ENCODE data around the gene CROCC2.

Gene CROCC2

DNA sequence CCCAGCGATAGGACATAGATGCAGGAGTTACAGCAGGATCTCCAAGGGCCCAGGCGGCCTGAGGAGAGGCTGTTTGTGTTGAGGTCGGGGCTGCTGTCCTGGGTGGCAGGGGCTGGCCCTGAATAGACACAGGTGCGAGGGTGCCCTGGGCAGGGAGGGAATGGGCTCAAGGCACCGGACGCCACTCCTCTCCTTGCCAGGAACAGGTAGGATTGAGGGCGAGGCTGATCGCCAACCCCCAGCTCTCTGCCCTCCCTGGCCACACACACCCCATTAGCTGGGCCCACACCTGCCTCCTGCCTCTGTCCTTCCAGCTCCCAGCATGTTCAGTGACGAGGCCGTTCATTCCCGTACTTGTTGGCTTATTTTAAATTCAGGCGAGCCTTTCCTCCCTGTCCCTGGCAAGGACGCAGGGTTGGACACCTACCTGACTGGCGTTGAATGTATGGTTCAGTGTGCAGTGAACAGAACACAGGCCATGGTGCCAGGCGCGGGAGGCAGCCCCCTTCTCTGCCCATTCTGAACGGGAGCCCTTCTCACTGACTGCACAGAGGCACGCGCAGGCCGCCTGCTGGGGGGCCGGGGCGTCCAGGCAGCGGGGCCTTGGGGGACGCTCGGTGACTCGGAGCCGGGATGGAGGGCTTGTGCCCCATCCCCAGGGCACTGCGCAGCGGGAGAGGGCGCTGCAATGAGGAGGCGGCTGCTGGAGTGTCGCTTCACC, 51.0 kb downstream of the CROCC2 start:
- ATAC-seq = no peak
- H3K27me3 Mint-ChIP-seq = peaks cover 51% of the 10 kb centered on the region

DNA sequence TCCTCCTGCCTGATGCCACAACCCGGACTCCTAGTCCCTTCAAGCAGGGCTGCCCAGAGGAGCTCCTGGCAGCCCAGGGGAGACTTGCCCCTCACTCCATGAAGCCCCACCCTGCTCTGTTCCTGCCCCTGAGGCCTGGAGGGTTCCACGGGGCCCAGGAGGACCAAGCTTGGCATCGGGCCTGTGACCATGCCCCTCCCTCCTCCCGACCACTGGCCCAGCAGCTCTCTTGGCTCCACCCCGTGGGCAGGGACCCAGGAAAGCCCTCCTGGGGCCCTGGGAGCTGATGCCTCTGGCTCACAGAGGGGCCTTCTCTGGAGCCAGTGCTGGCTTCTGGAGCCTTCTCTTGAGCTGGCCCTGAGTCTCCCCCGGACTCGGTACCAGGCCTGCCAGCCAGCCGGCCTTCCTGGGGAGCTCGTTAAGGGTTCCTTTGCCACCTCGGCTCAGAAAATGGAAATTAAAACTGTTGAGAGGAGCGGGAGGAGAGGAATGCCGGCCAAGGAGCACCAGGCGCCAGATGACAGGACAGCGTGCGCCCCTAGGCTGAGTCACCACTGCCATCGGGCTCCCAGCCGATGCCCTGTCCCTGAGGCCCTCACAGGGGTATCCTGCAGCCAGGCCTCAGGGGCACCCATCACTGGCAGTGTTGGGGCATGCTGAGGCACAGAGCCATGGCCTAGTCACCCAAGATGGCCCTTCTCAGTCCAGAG, 51.7 kb downstream of the CROCC2 start:
- H3K36me3 Mint-ChIP-seq = no peaks in the 10 kb centered on the region
- no peaks in the 10 kb centered on the region for H3K9me3 Mint-ChIP-seq
- H3K4me3 Mint-ChIP-seq = no peak overlapping the region
- peaks cover 51% of the 10 kb centered on the region for H3K27me3 Mint-ChIP-seq
- no peaks in the 10 kb centered on the region for H3K4me1 Mint-ChIP-seq
- H3K27ac Mint-ChIP-seq = no peak overlapping the region
- ATAC-seq = no peak

More for the DNA sequence above, 51.0 kb downstream of the CROCC2 start:
- Mint-ChIP-seq H3K27ac (no peak overlapping the region), H3K4me1 (no peaks in the 10 kb centered on the region), H3K36me3 (no peaks in the 10 kb centered on the region), H3K4me3 (no peak overlapping the region), H3K9me3 (no peaks in the 10 kb centered on the region)

DNA sequence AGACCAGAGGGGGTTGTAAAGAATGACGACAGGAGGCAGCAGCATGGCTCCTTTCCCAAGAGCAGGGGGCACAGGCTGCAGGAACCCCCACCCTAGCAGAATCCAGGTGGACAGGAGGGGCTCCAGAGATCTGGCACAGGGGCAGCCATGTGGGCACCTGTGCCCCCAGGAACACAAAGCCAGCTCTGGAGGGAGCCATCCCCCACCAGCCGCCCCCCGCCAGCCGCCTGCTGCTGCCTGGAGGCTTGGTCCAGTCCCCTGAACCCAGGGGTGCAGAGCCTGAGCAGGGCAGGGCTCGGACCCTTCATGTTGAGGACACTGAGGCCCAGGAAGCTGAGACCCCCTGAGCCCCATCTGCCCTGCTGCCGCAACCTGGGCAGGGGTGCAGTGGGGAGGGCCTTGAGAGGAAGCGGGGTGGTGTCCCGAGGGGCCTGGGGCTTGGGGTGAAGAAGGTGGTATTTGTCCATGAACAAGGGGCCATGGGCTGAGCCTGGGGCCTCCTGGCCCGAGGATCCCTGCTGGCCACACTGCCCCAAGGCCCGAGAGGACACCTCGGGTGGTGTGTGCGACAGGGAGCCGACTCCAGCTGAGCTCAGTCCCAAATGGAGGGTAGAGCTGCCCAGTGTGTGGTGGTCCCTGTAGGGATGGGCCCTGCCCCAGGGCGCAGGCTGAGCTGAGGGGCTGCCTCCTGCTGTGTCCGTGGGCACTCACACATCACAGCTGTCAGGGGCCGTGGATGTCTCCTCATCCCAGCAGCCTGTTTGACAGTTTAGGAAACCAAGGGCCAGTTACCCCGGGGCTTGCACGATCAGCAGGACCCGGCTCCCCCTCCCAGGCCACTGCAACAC, 52.5 kb downstream of the CROCC2 start:
- Mint-ChIP-seq H3K27me3 (peaks cover 52% of the 10 kb centered on the region), H3K4me3 (no peak overlapping the region), H3K4me1 (no peaks in the 10 kb centered on the region), H3K9me3 (no peaks in the 10 kb centered on the region), H3K27ac (no peak overlapping the region), H3K36me3 (no peaks in the 10 kb centered on the region)
- no peak for ATAC-seq

DNA sequence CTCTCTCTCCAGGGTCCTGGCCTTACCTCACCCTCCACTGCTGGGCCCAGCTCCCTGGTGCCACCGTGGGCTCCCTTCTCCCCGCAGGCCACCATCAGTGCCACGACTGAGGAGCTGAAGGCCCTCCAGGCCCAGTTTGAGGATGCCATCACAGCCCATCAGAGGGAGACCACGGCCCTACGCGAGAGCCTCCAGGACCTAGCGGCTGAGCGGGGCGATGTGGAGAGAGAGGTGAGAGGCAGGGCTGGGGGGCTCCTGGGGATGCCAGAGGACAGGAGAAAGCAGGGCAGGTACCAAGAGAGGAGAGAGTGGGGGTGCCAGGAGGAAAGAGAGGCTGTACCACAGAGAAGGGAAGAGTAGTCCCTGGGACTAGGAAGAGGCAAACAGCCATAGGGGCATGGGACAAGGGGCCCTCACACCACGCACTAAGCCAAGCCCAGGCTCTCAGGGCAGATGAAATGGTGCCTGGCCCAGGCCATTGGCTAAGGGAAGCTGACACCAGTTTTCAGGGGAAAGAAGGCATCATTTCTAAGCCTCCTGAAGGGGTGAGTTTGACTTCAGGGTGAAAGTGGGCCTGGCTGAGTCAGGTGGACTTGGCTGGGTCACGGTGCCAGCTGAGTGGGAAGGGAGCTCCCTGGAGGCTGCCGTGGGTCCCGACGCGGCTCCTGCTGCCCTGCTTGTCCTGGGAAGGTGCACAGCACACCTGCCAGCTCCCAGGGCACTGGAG, 53.2 kb downstream of the CROCC2 start:
- ATAC-seq = no peak
- Mint-ChIP-seq H3K36me3 (no peaks in the 10 kb centered on the region), H3K4me1 (no peaks in the 10 kb centered on the region), H3K4me3 (no peak overlapping the region), H3K27me3 (peaks cover 54% of the 10 kb centered on the region), H3K27ac (no peak overlapping the region), H3K9me3 (no peaks in the 10 kb centered on the region)

DNA sequence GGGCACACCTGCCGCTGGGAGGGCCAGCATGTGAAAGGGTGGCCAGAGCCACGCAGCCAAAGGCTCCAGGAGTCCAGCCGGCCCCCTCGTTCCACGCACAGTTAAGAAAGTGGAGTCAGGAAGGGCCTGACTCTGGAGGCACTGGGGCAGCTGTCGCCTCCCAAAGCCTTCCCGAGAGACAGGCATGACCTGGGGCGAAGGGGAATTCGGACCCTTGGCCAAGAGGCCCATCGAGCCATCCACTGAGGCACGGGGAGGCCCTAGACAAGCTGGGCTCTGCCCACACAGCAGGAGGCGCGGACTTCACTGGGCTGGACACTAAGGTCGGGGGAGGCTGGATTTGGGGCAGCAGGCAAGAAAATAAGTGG, 53.8 kb downstream of the CROCC2 start:
- ATAC-seq = no peak

DNA sequence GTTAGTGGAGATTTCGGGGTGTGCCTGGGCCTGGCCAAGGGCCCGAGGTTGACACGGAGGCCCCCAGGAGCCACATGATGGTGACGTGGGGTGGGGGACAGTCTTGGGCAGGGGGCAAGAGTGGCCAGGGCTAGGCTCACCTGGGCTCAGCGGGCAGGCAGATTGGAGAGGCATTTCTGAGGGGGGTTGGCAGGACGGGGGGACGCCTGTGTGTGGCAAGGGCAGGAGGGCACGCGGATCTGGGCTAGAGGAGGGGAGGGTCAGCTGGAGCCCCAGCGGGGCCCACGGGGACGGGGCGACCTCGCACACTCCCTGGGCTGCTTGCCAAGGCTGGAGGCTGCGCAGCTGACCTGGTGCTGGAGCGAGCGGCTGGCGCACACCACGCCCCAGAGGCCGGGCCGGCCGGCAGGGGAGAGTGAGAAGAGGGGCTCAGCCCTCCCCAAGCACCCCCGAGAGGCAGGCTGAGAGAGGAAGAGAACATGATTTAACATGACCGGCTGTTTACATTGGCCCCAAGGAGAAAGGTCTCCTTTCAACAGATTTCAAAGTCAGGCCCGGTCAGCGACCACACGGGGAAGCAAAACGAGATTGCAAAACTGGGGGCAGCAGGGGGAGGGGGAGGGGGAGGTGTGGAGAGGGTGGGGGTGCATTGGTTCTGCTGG, 54.3 kb downstream of the CROCC2 start:
- ATAC-seq = no peak
- Mint-ChIP-seq H3K9me3 (no peaks in the 10 kb centered on the region), H3K4me1 (no peaks in the 10 kb centered on the region), H3K36me3 (no peaks in the 10 kb centered on the region), H3K4me3 (no peak overlapping the region), H3K27me3 (peaks cover 55% of the 10 kb centered on the region), H3K27ac (no peak overlapping the region)

More for the DNA sequence above, 53.8 kb downstream of the CROCC2 start:
- Mint-ChIP-seq H3K27me3 (peaks cover 55% of the 10 kb centered on the region), H3K4me3 (no peak overlapping the region), H3K9me3 (no peaks in the 10 kb centered on the region), H3K36me3 (no peaks in the 10 kb centered on the region), H3K4me1 (no peaks in the 10 kb centered on the region), H3K27ac (no peak overlapping the region)

DNA sequence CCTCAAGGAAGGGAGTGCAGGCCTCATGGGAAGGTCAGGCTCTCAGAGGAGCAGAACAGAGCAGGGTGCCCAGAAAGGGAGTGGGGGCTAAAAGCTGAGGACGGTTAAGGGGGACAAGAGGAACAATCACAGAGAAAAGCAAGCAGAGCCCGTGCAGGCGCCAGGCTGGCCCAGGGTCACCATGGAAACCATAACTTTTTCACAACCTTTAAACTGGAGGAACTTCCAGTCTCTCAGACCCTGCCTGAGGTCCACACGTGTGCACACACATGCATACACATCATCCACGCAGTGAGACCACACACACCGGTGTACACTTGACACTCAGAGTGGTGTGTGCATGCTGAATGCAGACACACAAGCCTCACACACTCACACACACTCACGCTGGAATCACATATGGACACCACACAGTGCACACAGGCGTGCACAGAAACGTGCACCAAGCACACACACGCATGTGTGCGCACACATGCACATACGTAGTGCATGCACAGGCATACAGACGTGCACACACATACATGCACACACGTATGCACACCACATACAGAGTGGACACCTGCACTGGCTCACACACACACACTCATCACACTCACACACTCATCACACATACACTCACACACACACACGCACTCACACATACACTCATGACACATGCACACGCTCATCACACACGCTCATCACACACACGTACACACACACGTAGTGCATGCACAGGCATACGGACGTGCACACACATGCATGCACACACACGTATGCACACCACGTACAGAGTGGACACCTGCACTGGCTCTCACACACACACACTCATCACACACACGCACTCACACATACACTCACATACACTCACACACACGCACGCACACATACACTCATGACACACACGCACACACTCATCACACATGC, 55.1 kb downstream of the CROCC2 start:
- Mint-ChIP-seq H3K27ac (no peak overlapping the region), H3K4me1 (no peaks in the 10 kb centered on the region), H3K9me3 (no peaks in the 10 kb centered on the region), H3K4me3 (no peak overlapping the region), H3K36me3 (no peaks in the 10 kb centered on the region), H3K27me3 (peaks cover 48% of the 10 kb centered on the region)
- no peak for ATAC-seq

DNA sequence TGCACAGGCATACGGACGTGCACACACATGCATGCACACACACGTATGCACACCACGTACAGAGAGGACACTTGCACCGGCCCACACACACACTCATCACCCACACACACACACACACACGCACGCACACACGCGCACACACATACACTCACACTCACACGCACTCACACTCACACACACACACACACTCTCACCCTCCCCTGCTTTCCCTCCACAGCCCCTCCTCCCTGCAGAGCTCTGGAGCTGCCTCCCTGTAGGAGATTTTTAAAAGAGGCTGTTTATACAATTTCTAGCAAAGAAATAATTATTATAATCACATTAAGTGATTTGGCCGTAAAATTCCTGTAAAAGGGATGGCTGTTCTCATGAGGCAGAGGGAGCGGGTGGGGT, 55.8 kb downstream of the CROCC2 start:
- H3K27ac Mint-ChIP-seq = no peak overlapping the region
- no peaks in the 10 kb centered on the region for H3K4me1 Mint-ChIP-seq
- H3K9me3 Mint-ChIP-seq = no peaks in the 10 kb centered on the region
- H3K4me3 Mint-ChIP-seq = no peak overlapping the region
- peaks cover 41% of the 10 kb centered on the region for H3K27me3 Mint-ChIP-seq
- no peaks in the 10 kb centered on the region for H3K36me3 Mint-ChIP-seq
- ATAC-seq = no peak

DNA sequence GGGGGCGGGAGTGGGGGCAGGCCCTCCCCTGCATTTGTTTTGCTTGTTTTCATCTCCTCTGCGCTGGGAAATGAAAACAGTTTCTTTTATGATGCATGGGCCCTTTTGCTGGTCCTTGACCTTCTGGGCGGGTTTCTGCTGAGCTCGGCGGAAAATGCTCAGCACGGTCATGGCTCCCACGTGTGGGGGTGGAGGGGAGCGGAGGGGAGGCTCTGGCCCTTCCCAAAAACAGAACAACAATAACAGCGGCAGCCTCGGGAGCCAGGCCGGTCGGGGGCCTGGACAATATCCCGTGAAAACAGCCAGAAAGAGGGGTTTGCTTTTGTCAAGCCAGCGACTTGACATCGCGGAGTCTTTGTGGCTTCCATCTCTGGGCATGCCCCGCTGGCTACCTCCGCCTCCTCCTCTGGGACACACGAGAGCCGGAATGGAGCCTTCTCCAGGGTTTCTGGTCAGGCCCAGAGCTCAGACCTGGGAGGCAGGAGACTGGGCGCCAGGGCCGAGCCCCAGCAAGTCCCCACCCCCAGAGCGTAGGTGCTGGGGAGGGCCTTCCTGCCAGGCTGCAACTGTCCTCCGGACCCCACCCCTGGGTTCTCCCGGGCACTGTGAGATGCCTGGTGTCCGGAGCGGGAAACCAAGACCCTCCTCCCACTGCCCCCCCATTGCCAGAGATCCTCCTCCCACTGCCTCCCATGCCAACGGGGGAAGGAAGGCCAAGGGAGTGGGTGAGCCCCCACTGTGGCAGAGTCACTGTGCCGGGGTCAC, 56.3 kb downstream of the CROCC2 start:
- H3K27ac Mint-ChIP-seq = no peak overlapping the region

DNA sequence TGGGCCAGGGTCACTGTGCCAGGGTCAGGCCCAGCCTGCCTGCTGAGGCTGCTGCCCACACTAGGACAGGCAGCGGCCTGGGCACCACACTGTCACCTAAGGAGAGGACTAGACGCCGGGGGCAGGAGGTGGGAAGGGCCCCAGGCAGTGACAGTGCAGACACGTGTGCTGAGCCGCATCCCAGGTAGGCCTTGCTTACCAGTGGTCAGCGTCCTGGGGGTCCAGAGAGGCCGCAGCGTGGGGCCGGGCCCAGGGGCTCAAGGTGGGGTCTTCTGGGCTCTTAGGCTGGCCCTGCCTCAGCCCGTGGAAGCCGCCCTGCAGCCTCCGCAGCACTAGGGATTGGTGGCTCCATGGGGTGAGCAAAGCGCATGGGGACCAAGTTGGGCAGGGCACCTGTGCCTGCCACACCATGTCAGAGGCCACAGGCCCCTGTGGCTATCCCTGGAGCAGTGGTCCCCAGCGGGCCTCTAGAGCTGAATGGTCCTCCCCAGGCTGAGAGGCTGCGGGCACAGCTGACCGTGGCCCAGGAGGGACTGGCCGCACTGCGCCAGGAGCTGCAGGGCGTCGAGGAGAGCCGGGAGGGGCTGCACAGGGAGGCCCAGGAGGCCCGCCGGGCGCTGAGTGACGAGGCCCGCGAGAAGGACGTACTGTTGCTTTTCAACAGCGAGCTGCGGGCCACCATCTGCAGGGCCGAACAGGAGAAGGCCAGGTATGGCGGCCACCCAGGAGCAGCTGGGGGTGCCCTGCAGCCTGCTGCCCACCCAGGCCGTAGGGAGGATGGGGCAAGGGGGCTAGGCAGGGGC, 57.1 kb downstream of the CROCC2 start:
- Mint-ChIP-seq H3K36me3 (no peaks in the 10 kb centered on the region), H3K27me3 (peaks cover 37% of the 10 kb centered on the region)

More for the DNA sequence above, 56.3 kb downstream of the CROCC2 start:
- H3K9me3 Mint-ChIP-seq = no peaks in the 10 kb centered on the region
- H3K27me3 Mint-ChIP-seq = peaks cover 37% of the 10 kb centered on the region
- H3K4me3 Mint-ChIP-seq = no peak overlapping the region
- H3K36me3 Mint-ChIP-seq = no peaks in the 10 kb centered on the region
- ATAC-seq = no peak
- no peaks in the 10 kb centered on the region for H3K4me1 Mint-ChIP-seq

DNA sequence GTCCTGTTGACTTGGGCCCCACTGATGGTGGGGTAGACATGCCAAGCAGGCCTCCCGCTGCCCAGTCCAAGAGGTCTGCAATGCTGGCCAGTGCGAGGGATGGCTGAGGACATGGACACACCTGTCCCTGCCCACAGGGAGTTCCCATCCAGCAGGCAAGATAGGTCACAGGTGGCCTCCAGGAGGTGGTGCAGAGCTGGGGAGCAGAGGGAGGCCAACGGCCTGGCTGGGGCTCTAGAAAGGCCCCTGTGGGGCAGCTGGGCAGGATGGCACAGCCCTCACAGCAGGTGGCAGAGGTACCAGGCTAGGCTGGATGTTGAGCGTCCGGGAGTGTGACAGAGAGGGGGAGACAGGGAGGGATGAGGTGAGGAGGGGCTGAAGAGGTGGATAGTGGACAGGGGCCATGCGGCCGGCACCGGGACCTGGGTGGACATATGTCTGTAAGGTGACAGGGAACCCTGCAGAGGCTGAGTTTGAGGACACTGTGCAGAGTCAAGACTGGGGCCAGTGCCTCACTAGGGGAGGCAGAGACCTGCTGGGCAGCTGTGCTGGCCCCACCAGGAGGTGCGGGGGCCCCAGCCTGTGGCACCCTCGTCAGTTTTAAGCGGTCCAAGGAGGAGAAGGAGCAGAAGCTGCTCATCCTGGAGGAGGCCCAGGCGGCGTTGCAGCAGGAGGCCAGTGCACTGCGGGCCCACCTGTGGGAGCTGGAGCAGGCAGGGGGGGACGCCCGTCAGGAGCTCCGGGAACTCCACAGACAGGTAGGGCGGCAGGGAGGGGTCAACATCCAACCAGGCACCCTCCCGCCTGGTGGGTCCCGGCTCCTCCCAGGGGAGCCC, 58.0 kb downstream of the CROCC2 start:
- Mint-ChIP-seq H3K27me3 (peaks cover 33% of the 10 kb centered on the region), H3K4me1 (no peaks in the 10 kb centered on the region), H3K27ac (no peak overlapping the region), H3K36me3 (no peaks in the 10 kb centered on the region), H3K4me3 (no peak overlapping the region), H3K9me3 (no peaks in the 10 kb centered on the region)
- no peak for ATAC-seq

More for the DNA sequence above, 57.1 kb downstream of the CROCC2 start:
- H3K4me1 Mint-ChIP-seq = no peaks in the 10 kb centered on the region
- no peak for ATAC-seq
- H3K9me3 Mint-ChIP-seq = no peaks in the 10 kb centered on the region
- H3K4me3 Mint-ChIP-seq = no peak overlapping the region
- no peak overlapping the region for H3K27ac Mint-ChIP-seq

DNA sequence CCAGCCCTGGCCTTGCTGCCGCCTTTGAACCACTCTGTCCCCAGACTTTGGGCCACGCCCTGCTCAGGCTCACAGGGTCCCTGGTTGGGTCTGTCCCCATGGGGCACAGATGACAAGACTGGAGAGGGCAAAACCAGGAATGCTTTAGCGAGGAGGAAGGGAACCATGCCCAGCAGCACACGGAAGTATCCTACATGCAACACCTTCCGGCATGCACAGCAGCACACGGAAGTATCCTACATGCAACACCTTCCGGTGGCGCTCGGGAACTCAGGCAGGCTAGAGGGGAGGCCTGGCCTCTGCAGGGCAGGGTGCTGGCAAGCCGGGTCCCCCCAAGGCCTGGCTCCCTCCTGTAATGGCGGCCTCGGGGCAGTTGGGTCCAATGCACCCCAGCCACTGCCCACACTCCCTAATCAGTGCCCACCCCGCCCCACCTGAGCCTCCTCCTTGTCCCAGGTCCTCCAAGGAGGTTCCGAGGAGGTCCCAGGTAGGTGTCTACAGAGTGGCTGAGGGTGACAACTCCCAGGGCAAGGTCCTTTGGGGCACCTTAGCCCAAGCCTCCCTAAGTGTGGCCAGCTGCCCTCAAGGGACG, 58.7 kb downstream of the CROCC2 start:
- no peak overlapping the region for H3K27ac Mint-ChIP-seq
- no peak for ATAC-seq
- H3K27me3 Mint-ChIP-seq = peaks cover 26% of the 10 kb centered on the region
- no peaks in the 10 kb centered on the region for H3K9me3 Mint-ChIP-seq
- H3K4me1 Mint-ChIP-seq = no peaks in the 10 kb centered on the region
- no peak overlapping the region for H3K4me3 Mint-ChIP-seq
- H3K36me3 Mint-ChIP-seq = no peaks in the 10 kb centered on the region
